ENCODE data around the gene RFX1.

RFX1 gene

DNA sequence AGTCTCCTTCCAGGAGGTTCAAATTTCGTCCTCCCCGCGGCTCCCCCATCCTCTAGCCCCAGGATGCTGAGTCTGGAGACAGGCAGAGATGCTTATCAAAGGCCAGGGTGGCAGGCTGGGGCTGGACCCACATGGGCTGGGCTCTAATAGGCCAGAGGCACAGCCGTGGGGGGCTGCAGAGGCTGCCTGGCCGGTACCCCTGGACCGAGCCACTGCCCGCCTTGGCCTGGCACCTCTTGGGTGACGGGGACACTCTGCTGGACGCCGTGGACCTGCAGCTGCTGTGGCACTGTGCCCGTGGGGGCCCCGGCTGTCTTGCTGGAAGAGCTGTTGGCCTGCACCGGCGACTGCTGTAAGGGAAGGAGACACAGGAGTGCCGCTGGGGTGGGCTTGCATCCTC, 25.8 kb downstream of the RFX1 start:
- TF ChIP-seq, protein P1, sequence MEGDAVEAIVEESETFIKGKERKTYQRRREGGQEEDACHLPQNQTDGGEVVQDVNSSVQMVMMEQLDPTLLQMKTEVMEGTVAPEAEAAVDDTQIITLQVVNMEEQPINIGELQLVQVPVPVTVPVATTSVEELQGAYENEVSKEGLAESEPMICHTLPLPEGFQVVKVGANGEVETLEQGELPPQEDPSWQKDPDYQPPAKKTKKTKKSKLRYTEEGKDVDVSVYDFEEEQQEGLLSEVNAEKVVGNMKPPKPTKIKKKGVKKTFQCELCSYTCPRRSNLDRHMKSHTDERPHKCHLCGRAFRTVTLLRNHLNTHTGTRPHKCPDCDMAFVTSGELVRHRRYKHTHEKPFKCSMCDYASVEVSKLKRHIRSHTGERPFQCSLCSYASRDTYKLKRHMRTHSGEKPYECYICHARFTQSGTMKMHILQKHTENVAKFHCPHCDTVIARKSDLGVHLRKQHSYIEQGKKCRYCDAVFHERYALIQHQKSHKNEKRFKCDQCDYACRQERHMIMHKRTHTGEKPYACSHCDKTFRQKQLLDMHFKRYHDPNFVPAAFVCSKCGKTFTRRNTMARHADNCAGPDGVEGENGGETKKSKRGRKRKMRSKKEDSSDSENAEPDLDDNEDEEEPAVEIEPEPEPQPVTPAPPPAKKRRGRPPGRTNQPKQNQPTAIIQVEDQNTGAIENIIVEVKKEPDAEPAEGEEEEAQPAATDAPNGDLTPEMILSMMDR (IDR thresholded peaks at IDR 0.05; ENCODE audit: extremely low read depth, missing control alignments): no peak

DNA sequence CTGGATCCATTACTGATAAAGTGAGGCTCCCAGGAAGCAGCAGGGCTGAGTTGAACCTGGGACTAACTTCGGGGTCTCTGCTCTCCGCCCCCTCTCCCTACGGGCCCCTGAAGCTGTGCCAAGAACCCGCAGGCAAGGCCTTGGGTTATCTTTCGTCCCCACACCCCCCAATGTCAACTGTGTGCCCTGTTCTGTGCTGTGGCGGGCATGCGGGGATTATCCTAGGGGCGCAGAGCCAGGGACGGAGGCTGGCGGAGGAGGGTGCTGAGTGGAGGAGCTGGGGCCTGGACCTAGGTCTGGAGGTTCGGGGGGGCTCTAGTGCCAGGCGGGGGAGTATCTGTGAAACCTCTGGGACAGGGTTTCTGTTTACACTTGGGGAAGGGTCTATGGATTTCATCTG, 26.4 kb downstream of the RFX1 start:
- TF ChIP-seq, protein P1 (IDR thresholded peaks at IDR 0.05; ENCODE audit: extremely low read depth, missing control alignments): no peak
- no peak for DNase-seq (ENCODE audit: low spot score)

More for the DNA sequence above, 25.8 kb downstream of the RFX1 start:
- DNase-seq (ENCODE audit: low spot score): no peak

DNA sequence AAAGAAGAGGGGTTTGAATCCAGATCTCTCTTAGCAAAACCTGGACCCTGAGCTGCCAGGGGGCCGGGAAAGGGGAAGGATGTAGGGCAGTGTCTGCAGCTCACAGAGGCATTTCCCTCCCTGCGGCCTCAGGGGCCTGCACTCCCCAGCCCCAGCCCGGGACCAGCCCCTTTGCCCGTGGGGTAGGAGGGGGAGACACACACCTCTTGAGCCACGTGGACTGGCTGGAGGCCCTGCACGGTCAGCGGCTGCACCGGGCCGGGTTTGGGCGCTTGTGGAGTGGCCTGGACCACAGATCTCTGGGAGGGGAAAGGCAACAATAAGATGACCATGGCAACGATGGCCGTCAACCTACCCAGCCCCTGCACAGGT, 26.9 kb downstream of the RFX1 start:
- TF ChIP-seq, protein P1 (IDR thresholded peaks at IDR 0.05; ENCODE audit: extremely low read depth, missing control alignments): no peak
- no peak for DNase-seq (ENCODE audit: low spot score)

DNA sequence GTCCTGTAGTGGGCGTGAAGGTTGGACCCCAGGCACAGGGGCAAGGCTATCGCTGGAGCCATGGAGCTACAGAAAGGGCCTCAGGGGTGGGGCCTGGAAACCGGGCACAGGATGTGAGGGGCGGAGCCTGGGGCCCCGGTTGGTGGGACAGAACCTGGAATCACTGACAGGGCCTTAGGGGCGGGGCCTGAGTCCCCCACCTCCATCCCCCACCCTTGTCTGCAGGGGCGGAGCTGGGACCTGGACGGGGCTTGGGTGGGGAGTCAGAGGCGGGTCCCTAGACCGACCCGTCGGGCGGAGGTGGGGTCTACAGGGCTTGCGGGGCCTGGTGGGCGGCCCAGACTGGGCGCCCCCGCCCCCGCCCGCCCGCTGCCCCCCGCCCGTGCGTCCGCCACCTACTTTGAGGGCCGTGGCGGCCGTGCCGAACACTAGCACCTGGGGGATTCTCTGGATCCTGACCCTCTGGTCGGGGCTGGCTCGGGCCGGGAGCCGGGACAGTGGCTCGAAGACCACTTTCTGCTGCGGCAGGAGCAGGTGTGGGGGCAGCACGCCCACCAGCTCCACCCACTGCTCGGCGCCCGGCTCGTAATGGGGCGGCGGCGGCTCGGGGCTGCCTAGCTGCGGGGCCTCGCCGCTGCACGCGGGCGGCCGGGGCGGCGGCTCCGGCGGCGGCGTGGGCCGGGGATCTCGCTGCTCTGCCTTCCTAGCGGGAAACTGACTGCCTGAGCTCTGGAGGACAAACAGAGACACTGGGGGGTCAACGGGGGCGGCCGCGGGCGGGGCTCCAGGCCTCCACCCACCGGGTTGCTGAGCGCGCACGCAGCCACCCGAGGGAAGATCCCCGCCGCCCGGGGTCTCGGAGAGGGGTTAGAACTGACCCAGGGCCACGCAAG, 27.5 kb downstream of the RFX1 start:
- TF ChIP-seq, protein P1 (IDR thresholded peaks at IDR 0.05; ENCODE audit: extremely low read depth, missing control alignments): no peak
- DNase-seq (ENCODE audit: low spot score): no peak

DNA sequence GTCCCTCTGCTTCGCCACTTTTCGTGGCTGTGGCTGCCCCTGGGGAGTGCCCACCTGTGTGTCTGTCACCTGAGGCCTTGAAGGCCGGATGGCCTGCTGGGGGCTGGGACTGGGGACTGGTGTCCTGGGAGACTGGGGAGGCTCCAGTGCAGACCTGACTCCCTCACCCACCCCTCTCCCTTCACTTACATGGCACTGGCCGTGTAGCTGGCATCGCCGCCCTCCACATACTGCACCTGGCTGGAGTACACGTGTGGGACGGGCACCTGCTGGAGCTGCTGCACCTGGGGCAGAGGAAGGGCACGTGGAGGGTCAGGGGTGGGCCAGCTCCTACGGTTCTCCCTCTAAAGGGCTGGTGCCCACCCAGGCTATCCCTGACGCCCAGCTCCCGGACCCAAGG, 28.3 kb downstream of the RFX1 start:
- TF ChIP-seq, protein P1 (IDR thresholded peaks at IDR 0.05; ENCODE audit: extremely low read depth, missing control alignments): no peak
- DNase-seq (ENCODE audit: low spot score): no peak

DNA sequence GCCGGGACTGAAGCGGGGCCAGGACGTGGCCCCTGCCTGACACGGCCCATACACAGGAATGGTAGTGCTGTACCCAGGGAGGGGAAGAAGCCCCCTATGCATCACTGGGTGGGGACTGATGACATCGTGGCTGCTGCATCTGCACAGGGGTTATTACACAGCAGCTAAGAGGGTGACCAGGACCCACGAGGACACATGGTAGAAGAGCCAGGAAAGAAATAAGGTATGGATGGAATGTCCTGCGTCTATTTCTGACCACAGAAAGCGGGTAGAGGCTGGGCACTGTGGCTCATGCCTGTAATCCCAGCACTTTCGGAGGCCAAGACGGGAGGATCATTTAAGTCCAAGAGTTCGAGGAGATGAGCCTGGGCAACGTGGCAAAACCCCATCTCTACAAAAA, 29.7 kb downstream of the RFX1 start:
- no peak for DNase-seq (ENCODE audit: low spot score)
- TF ChIP-seq, protein P1 (IDR thresholded peaks at IDR 0.05; ENCODE audit: extremely low read depth, missing control alignments): no peak

DNA sequence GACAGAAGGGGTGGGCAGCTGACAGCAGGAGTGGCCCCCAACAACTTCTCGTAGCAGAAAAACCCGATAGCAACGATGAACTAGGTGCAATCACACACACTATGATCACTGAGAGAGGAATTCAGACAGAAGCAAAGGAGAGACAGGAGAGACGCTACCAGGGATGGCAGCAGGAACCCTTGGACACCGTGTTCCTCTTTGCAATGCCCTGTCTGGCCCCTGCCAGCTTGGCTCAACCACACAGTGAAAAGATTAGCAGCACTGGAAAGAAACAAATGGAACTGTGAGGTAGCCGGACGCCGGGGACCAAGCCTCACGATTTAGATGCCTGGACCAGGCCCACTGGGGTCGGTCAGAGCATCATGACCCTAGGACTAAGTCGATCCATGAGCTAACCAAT, 30.2 kb downstream of the RFX1 start:
- TF ChIP-seq, protein P1 (IDR thresholded peaks at IDR 0.05; ENCODE audit: extremely low read depth, missing control alignments): no peak
- DNase-seq (ENCODE audit: low spot score): no peak
